Measurements from ENCODE around the gene MRGPRX1. TPM values are rescaled to one million over a fixed set of nuclear protein-coding genes. Genes with fewer than 3 reads are reported as not detected.

Gene MRGPRX1
- total RNA-seq, 1 experiment from 2014 or later, result not detected

GRCh38 chr11:18958221-18958910 is 19.2 kb upstream of the MRGPRX1 start:
- Histone ChIP-seq H3K27ac (ENCODE audit: insufficient read length, low read depth, low read length) (no peak overlapping the region), H2BK12ac (ENCODE audit: insufficient read length, low read depth, low read length) (no peak overlapping the region), H4K20me1 (ENCODE audit: control insufficient read depth, insufficient read depth, insufficient read length) (no peaks in the 10 kb centered on the region), H3K79me2 (ENCODE audit: insufficient read depth, low read length) (no peaks in the 10 kb centered on the region), H3K79me1 (ENCODE audit: insufficient read depth, low read depth, low read length, poor library complexity, severe bottlenecking) (no peaks in the 10 kb centered on the region), H3K4me1 (ENCODE audit: insufficient read depth, low read length) (peaks cover 3% of the 10 kb centered on the region; the same call in 1 of the 2 replicates), H3K9me3 (ENCODE audit: control insufficient read depth, low read depth, low read length) (no peaks in the 10 kb centered on the region), H4K5ac (ENCODE audit: insufficient read length, low read depth, low read length) (no peak overlapping the region), H4K8ac (replicated peaks; ENCODE audit: insufficient read length, low read depth, low read length) (no peak overlapping the region), H3K4ac (ENCODE audit: low read depth, low read length) (no peak overlapping the region), H2AFZ (ENCODE audit: low read length) (no peak overlapping the region), H3K9ac (ENCODE audit: extremely low read depth, insufficient read length, low read length) (no peak overlapping the region), H2AK5ac (ENCODE audit: insufficient read length, low read length) (no peak overlapping the region), H3K56ac (ENCODE audit: insufficient read length, low read depth, low read length) (no peak overlapping the region), H2BK120ac (ENCODE audit: low read depth, low read length, poor library complexity, severe bottlenecking) (no peak overlapping the region), H2BK5ac (ENCODE audit: insufficient read length, low read length) (no peak overlapping the region), H3K14ac (ENCODE audit: insufficient read depth, low read length) (no peak overlapping the region), H3K18ac (ENCODE audit: insufficient read length, low read depth, low read length) (no peak overlapping the region), H4K91ac (ENCODE audit: insufficient read length, low read depth, low read length) (no peak overlapping the region), H3K23ac (ENCODE audit: insufficient read length, low read depth, low read length) (no peak overlapping the region), H3K23me2 (ENCODE audit: insufficient read length, low read depth, low read length, poor library complexity, severe bottlenecking) (no peaks in the 10 kb centered on the region), H3K27me3 (ENCODE audit: insufficient read depth, low read length) (no peaks in the 10 kb centered on the region), H2BK15ac (ENCODE audit: low read depth, low read length) (no peak overlapping the region), H3T11ph (ENCODE audit: low read length) (no peak overlapping the region), H2BK20ac (ENCODE audit: low read depth, low read length, poor library complexity, severe bottlenecking) (no peak overlapping the region), H3K4me2 (ENCODE audit: insufficient read depth, insufficient read length, low read length) (no peak overlapping the region)
- peak; percentile 57 for DNase-seq
- Mint-ChIP-seq H3K4me3 (no peak overlapping the region), H3K27me3 (ENCODE audit: low read depth) (no peaks in the 10 kb centered on the region), H3K4me1 (peaks cover 16 to 17% of the 10 kb centered on the region in 2 experiments), H3K9me3 (no peaks in the 10 kb centered on the region), H3K36me3 (ENCODE audit: insufficient read depth in 1 of 3, low read depth in 3 of 3) (no peaks in the 10 kb centered on the region), H3K27ac (peak overlapping the region in 1 of 3 experiments; percentile 79; a peak in 4 of 7 replicates)
- TF ChIP-seq CTCF (conservative IDR thresholded peaks at IDR 0.05), result no peak
- WGBS (ENCODE audit: extremely low coverage, insufficient read length, low lambda C conversion rate), result no CpG with 5 or more reads among the region's 1 CpG

All from H9 (cell line).